Activated T-helper 1 cell treated with anti-CD3 and anti-CD28 coated beads, Interleukin-12 subunit alpha, Interleukin-12 subunit beta, Interleukin-2, Interleukin-4 antibody, amounts not matched to agents 30 ng/mL and 10 ng/mL and 1 ng/mL, durations not matched to agents 14 hours and 24 hours and 36 hours (primary cell): ENCODE measurements around the gene MID2. TPM values are rescaled to one million over a fixed set of nuclear protein-coding genes. Genes with fewer than 3 reads are reported as not detected.
"Not testable (repeated sequence)": the region's sequence is repeated elsewhere in the genome, so short reads cannot be mapped to it uniquely, and the experiment has no call there.

ENCODE experiments used
- DNase-seq: peaks from one replicate; pipeline ENCODE4 v3.0.0; 2021; ENCODE audit warnings: low spot score
- H3K27ac Mint-ChIP-seq: one replicate; pipeline ENCODE4 v1.8.0; 2021; ENCODE audit warnings: mild to moderate bottlenecking, mixed read lengths
- H3K27me3 Mint-ChIP-seq: one replicate; pipeline ENCODE4 v1.8.0; 2022; ENCODE audit warnings: mild to moderate bottlenecking, moderate library complexity, mixed read lengths; ENCODE audit not compliant: insufficient read depth
- H3K36me3 Mint-ChIP-seq: one replicate; pipeline ENCODE4 v1.8.0; 2021; ENCODE audit warnings: low read depth, mixed read lengths
- H3K4me1 Mint-ChIP-seq: one replicate; pipeline ENCODE4 v1.8.0; 2021; ENCODE audit warnings: low read depth, mixed read lengths
- H3K4me3 Mint-ChIP-seq: one replicate; pipeline ENCODE4 v1.8.0; 2021; ENCODE audit warnings: mild to moderate bottlenecking, moderate library complexity, mixed read lengths
- H3K9me3 Mint-ChIP-seq: one replicate; pipeline ENCODE4 v1.8.0; 2021; ENCODE audit warnings: mixed read lengths
- intact Hi-C: fragments of 100-400 bp; cut with micrococcal nuclease; formaldehyde crosslinking; loops from one replicate; pipeline ENCODE4 v1.15.1; 2024
- total RNA-seq: library from RNA; stranded (reverse); gene quantifications from 2 replicates; pipeline ENCODE4 v1.2.3, GENCODE V29; 2022

MID2 gene
- total RNA-seq: 5.1 and 6.6 TPM in 2 replicates

GRCh38 chrX:107825698-107826237, at the start of gene MID2:
Gene MID2, plus strand, starts transcription at chrX:107825866. Its CDS starts 561 bp downstream, at chrX:107826427.
- no peaks in the 10 kb centered on the region for H3K9me3 Mint-ChIP-seq
- intact Hi-C loops: loop anchor here (1.0 to 5.0 kb wide), 2 partner anchors 20 to 153 kb away; no protein-coding TSS in a partner anchor
- H3K27ac Mint-ChIP-seq: peak within 1 kb of the TSS; percentile 48
- DNase-seq: peak; percentile 16
- H3K27me3 Mint-ChIP-seq: peaks cover 8% of the 10 kb centered on the region
- H3K36me3 Mint-ChIP-seq: peaks cover 4% of the 10 kb centered on the region
- peaks cover 34% of the 10 kb centered on the region for H3K4me1 Mint-ChIP-seq
- peak within 1 kb of the TSS; percentile 79 for H3K4me3 Mint-ChIP-seq

- peaks cover 12% of the 10 kb centered on the region for H3K27me3 Mint-ChIP-seq
- H3K4me1 Mint-ChIP-seq: peaks cover 13% of the 10 kb centered on the region
- H3K36me3 Mint-ChIP-seq: no peaks in the 10 kb centered on the region
- intact Hi-C loops: loop anchor here (1.0 to 5.0 kb wide), 13 partner anchors 35 to 882 kb away; partner anchors contain the start of genes ATG4A and PSMD10
- peak; percentile 62 for DNase-seq
- H3K27ac Mint-ChIP-seq: peak overlapping the region; percentile 71
- peak overlapping the region; percentile 87 for H3K4me3 Mint-ChIP-seq
- no peaks in the 10 kb centered on the region for H3K9me3 Mint-ChIP-seq
These were observed 48.8 kb upstream of the MID2 start for GRCh38 chrX:107776649-107777535.

- intact Hi-C loops: loop anchor here (1.0 to 5.0 kb wide), 13 partner anchors 35 to 883 kb away; partner anchors contain the start of genes ATG4A and PSMD10
- peak within 1 kb of the TSS; percentile 87 for H3K4me3 Mint-ChIP-seq
- H3K9me3 Mint-ChIP-seq: no peaks in the 10 kb centered on the region
- no peaks in the 10 kb centered on the region for H3K36me3 Mint-ChIP-seq
- peak within 1 kb of the TSS; percentile 71 for H3K27ac Mint-ChIP-seq
- peaks cover 13% of the 10 kb centered on the region for H3K4me1 Mint-ChIP-seq
- H3K27me3 Mint-ChIP-seq: peaks cover 12% of the 10 kb centered on the region
- DNase-seq: no peak
These were observed 48.2 kb upstream of the MID2 start, which contains the start of gene NCBP2L for GRCh38 chrX:107777536-107777832. Gene NCBP2L, plus strand, starts transcription at chrX:107777733. Its CDS starts 16,488 bp downstream, at chrX:107794221.

GRCh38 chrX:107780525-107780924, 45.1 kb upstream of the MID2 start:
- Mint-ChIP-seq H3K27ac (no peak overlapping the region), H3K4me3 (no peak overlapping the region), H3K36me3 (no peaks in the 10 kb centered on the region), H3K9me3 (no peaks in the 10 kb centered on the region), H3K4me1 (peaks cover 13% of the 10 kb centered on the region), H3K27me3 (peaks cover 8% of the 10 kb centered on the region)
- DNase-seq: no peak
- intact Hi-C loops: no loop called here

- intact Hi-C loops: no loop called here
- no peak for DNase-seq
- H3K36me3 Mint-ChIP-seq: no peaks in the 10 kb centered on the region
- H3K4me3 Mint-ChIP-seq: no peak overlapping the region
- no peaks in the 10 kb centered on the region for H3K9me3 Mint-ChIP-seq
- H3K27me3 Mint-ChIP-seq: peaks cover 11% of the 10 kb centered on the region
- H3K27ac Mint-ChIP-seq: no peak overlapping the region
- H3K4me1 Mint-ChIP-seq: no peaks in the 10 kb centered on the region
These were observed 37.8 kb upstream of the MID2 start for GRCh38 chrX:107787827-107788226.

DNA sequence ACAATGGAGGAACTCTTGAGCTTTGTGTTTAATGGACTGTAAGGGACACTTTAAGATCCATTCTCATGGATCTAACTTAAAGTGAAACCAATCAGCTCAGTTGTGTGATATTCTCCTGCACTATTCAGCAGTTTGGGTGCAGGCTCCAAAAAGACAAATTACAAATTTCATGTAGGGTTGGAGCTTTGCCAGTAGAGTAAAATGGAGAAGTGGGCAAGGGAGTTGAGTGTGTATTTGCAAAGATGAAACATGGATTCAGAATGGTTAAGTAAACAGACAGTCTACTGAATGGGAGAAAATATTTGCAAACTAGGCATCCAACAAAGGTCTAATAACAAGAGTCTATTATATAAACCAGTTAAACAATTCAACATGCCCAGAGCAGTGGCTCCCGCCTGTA, 21.2 kb upstream of the MID2 start:
- intact Hi-C loops: no loop called here
- Mint-ChIP-seq H3K36me3 (no peaks in the 10 kb centered on the region), H3K9me3 (no peaks in the 10 kb centered on the region), H3K27me3 (peaks cover 2% of the 10 kb centered on the region), H3K4me3 (no peak overlapping the region), H3K27ac (no peak overlapping the region), H3K4me1 (no peaks in the 10 kb centered on the region)
- no peak for DNase-seq

DNA sequence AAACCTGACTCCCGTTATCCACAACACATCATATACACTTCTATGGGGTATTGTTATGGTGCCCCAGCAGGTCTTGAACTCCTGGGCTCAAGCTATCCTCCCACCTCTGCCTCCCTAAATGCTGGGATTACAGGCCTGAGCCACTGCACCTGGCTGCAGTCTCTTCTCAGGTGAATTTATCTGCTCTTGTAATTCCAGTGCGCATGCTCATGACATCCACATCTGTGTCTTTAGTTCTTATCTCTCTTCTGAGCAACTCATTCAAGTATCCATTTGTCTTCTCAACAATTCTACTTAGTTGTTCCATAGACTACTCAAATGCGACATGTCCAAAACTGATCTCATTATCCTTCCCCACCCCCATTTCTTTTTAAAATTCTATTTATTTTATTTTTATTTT, 20.5 kb upstream of the MID2 start:
- H3K4me1 Mint-ChIP-seq: no peaks in the 10 kb centered on the region
- H3K36me3 Mint-ChIP-seq: no peaks in the 10 kb centered on the region
- H3K9me3 Mint-ChIP-seq: no peaks in the 10 kb centered on the region
- H3K27me3 Mint-ChIP-seq: peaks cover 2% of the 10 kb centered on the region
- H3K4me3 Mint-ChIP-seq: no peak overlapping the region
- no peak overlapping the region for H3K27ac Mint-ChIP-seq
- no peak for DNase-seq
- intact Hi-C loops: no loop called here

- H3K27ac Mint-ChIP-seq, H3K36me3 Mint-ChIP-seq, DNase-seq, H3K27me3 Mint-ChIP-seq, intact Hi-C loops, H3K4me3 Mint-ChIP-seq, H3K4me1 Mint-ChIP-seq, H3K9me3 Mint-ChIP-seq: not testable (repeated sequence)
These were observed 15.6 kb upstream of the MID2 start for GRCh38 chrX:107810053-107810452.

- no peak for DNase-seq
- Mint-ChIP-seq H3K27ac (no peak overlapping the region), H3K4me1 (peaks cover 6% of the 10 kb centered on the region)
These were observed 6.7 kb upstream of the MID2 start for GRCh38 chrX:107818900-107819521.

GRCh38 chrX:107823042-107823441, 2.6 kb upstream of the MID2 start:
- Mint-ChIP-seq H3K9me3 (no peaks in the 10 kb centered on the region), H3K4me1 (peaks cover 34% of the 10 kb centered on the region), H3K36me3 (peaks cover 4% of the 10 kb centered on the region), H3K27ac (no peak overlapping the region), H3K4me3 (no peak overlapping the region), H3K27me3 (peaks cover 8% of the 10 kb centered on the region)
- DNase-seq: no peak
- intact Hi-C loops: no loop called here

More at GRCh38 chrX:107818900-107819521, 6.7 kb upstream of the MID2 start:
- no peak overlapping the region for H3K4me3 Mint-ChIP-seq
- H3K9me3 Mint-ChIP-seq: no peaks in the 10 kb centered on the region
- intact Hi-C loops: no loop called here
- H3K36me3 Mint-ChIP-seq: no peaks in the 10 kb centered on the region
- peaks cover 5% of the 10 kb centered on the region for H3K27me3 Mint-ChIP-seq

DNA sequence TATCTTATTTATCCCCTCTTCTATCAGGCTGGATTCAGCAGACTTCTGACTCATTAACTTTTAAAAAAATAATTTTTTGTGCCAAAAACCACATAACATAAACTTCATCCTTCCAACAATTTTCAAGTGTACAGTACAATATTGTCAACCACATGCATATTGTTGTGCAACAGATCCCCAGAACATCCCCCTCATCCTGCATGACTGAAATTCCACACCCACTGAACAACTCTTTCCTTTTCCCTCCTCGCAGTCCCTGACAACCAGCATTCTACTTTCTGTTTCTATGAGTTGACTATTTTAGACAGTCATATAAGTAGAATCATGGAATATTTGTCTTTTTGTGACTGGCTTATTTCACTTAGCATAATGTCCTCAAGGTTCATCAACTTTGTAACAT, 2.2 kb upstream of the MID2 start:
- no peak overlapping the region for H3K27ac Mint-ChIP-seq
- peaks cover 4% of the 10 kb centered on the region for H3K36me3 Mint-ChIP-seq
- peaks cover 8% of the 10 kb centered on the region for H3K27me3 Mint-ChIP-seq
- peaks cover 34% of the 10 kb centered on the region for H3K4me1 Mint-ChIP-seq
- no peaks in the 10 kb centered on the region for H3K9me3 Mint-ChIP-seq
- DNase-seq: no peak
- H3K4me3 Mint-ChIP-seq: no peak overlapping the region
- intact Hi-C loops: no loop called here

DNA sequence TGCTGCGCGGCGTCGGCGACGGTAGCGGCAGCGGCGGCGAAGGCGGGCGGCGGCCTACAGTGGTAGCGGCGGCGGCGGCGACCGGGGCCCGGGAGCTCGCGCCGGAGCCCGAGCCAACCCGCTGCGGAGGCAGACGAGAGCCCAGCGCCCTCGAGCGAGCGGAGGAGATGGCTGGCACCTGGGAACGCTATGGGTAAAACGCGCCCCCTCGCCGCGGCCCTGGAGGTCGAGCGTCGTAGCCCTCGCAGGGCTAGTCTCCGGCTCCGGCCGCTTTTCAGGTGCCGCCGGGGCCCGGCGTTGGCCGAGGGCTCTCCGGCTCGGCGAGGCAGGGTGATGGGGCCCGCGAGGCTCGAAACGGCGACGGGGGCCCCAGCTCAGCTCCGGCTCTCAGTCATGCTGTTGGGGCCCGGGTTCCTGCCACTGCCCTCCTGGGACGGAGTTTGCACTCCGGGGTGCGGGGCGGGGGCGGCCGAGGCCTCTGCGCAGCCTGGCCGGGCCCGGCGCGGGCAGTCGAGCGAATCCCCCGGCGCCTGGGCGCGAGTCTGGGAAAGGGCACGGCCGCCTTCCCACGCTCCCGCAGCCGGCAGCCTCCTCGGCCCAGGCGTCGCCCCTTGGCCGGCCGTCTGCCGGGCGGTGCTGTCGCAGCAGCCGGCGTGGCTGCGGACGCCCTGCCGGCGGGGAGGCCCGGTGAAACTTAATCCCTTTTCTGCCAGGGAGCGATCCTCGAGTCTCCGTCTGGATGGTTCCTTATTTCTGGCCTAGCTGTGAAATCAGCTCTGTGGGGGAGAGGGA, 768 bp downstream of the MID2 start:
- Mint-ChIP-seq H3K27me3 (peaks cover 8% of the 10 kb centered on the region), H3K9me3 (no peaks in the 10 kb centered on the region), H3K4me3 (peak overlapping the region; percentile 83), H3K4me1 (peaks cover 34% of the 10 kb centered on the region), H3K36me3 (peaks cover 4% of the 10 kb centered on the region), H3K27ac (peak overlapping the region; percentile 86)
- peak; percentile 1 for DNase-seq
- intact Hi-C loops: loop anchor here (1.0 to 5.0 kb wide), 2 partner anchors 19 to 154 kb away; no protein-coding TSS in a partner anchor
